CD4-positive, CD25-positive, alpha-beta regulatory T cell (primary cell): ENCODE measurements around the gene CANT1. TPM values are rescaled to one million over a fixed set of nuclear protein-coding genes. Genes with fewer than 3 reads are reported as not detected.

Source experiments
- ATAC-seq, 2 donors: fragments of 150-1000 bp; cut with Tn5 transposase; one replicate each; pipeline ENCODE4 v1.10.0; 2021; ENCODE audit warnings: low read depth in 2 of 2, moderate number of reproducible peaks in 2 of 2, moderate library complexity in 1 of 2
- DNase-seq, 3 donors: peaks; one replicate each; pipeline versions ENCODE4 v3.0.0 to v3.0.0-alpha.2; 2012 to 2022; ENCODE audit warnings: mixed read lengths in 1 of 3
- H3K27ac ChIP-seq: one replicate; pipeline ENCODE4 v1.7.0; 2013; ENCODE audit warnings: mild to moderate bottlenecking, low read length; ENCODE audit not compliant: insufficient read depth, poor library complexity, severe bottlenecking
- H3K27me3 ChIP-seq: one replicate; pipeline ENCODE4 v1.7.0; 2013; ENCODE audit warnings: low read length; ENCODE audit not compliant: control insufficient read depth, insufficient read depth
- H3K36me3 ChIP-seq: one replicate; pipeline ENCODE4 v1.7.0; 2013; ENCODE audit warnings: mild to moderate bottlenecking, low read length, moderate library complexity; ENCODE audit not compliant: control insufficient read depth, insufficient read depth
- H3K4me1 ChIP-seq: 2 replicates; pipeline ENCODE4 v1.7.0; 2013; ENCODE audit warnings: mild to moderate bottlenecking, low read length; ENCODE audit not compliant: insufficient read depth, control insufficient read depth, poor library complexity, severe bottlenecking
- H3K4me3 ChIP-seq: one replicate; pipeline ENCODE4 v1.7.0; 2013; ENCODE audit warnings: low read depth, mild to moderate bottlenecking, low read length, moderate library complexity
- H3K9me3 ChIP-seq, 2 experiments: 1 replicate in 1 of 2; 2 replicates in 1 of 2; pipeline ENCODE4 v1.7.0; 2013; ENCODE audit warnings: low read length in 2 of 2, mild to moderate bottlenecking in 1 of 2, moderate library complexity in 1 of 2; ENCODE audit not compliant: control insufficient read depth in 2 of 2
- H3K27ac Mint-ChIP-seq, 3 donors: one replicate each; pipeline ENCODE4 v1.8.0; 2020 to 2022; ENCODE audit warnings: mild to moderate bottlenecking in 3 of 3, mixed read lengths in 3 of 3, moderate library complexity in 2 of 3
- H3K27me3 Mint-ChIP-seq: one replicate; pipeline ENCODE4 v1.8.0; 2022; ENCODE audit warnings: mild to moderate bottlenecking, mixed read lengths
- H3K36me3 Mint-ChIP-seq: one replicate; pipeline ENCODE4 v1.8.0; 2020; ENCODE audit warnings: mixed read lengths
- H3K4me1 Mint-ChIP-seq, 4 donors: one replicate each; pipeline ENCODE4 v1.8.0; 2020 to 2022; ENCODE audit warnings: mixed read lengths in 4 of 4, mild to moderate bottlenecking in 1 of 4
- H3K4me3 Mint-ChIP-seq, 4 donors: one replicate each; pipeline ENCODE4 v1.8.0; 2020 to 2022; ENCODE audit warnings: mild to moderate bottlenecking in 4 of 4, mixed read lengths in 4 of 4, moderate library complexity in 3 of 4
- H3K9me3 Mint-ChIP-seq, 7 donors: one replicate each; pipeline ENCODE4 v1.8.0; 2020 to 2022; ENCODE audit warnings: mixed read lengths in 7 of 7, mild to moderate bottlenecking in 3 of 7, moderate library complexity in 2 of 7
- polyA plus RNA-seq, 4 donors: library from polyadenylated mRNA; unstranded; fragments of 300-500 nt; fragmentation: Illumina TruSeq; gene quantifications; one replicate each; pipeline ENCODE4 v1.2.3, GENCODE V29; 2021
- total RNA-seq: library from RNA; stranded (reverse); gene quantifications from one replicate; pipeline ENCODE4 v1.2.3, GENCODE V29; 2022

Gene CANT1
- total and polyA plus RNA-seq, 5 donors from 2014 or later, result 8.5 to 49.6 (median 9.9) TPM

GRCh38 chr17:78974635-78975591 is 34.7 kb downstream of the CANT1 start:
- peaks cover 5% of the 10 kb centered on the region for H3K36me3 Mint-ChIP-seq
- no peak overlapping the region for H3K4me3 Mint-ChIP-seq

DNA sequence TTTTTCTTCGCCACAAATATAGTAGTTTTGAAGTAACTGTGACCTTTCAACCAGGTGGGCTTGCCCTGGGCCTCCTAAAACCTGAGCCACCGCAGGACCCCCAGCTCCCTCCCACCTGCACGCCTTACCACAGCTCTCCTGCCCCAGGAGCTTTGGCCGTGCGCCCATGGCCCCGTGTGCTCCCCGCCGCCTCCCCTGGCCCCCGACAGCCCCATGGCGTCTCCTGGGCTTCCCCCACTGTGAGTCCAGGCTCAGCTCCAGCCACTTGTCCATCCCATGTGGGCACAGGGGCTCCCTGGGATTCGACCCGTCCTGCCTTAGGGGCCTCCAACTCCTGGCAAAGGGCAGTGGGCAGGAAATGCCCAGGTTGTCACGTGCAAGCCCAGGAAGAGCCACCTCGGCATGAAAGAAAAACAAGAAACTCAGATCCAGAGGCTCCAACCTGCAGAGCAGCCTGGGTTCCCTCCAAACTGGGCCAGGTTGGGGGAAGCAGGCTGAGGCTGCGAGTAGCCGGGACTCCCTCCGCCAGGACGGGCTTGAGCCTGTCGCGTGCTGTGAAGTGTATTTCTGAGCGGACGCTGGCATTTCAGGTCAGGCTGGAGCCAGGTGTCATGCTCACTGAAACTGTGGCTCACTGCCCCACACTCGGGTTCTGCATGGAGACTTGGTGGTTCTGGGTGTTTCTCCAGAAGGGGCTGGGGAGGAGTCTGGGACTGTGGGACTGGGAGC is 35.6 kb downstream of the CANT1 start:
- no peak overlapping the region for H3K27ac ChIP-seq
- H3K9me3 ChIP-seq, result no peaks in the 10 kb centered on the region
- H3K27ac Mint-ChIP-seq, result no peak overlapping the region

More at GRCh38 chr17:78974635-78975591, 34.7 kb downstream of the CANT1 start:
- DNase-seq (no peak), ATAC-seq (no peak)
- no peak overlapping the region for H3K27ac Mint-ChIP-seq
- Histone ChIP-seq H3K27me3 (no peaks in the 10 kb centered on the region), H3K36me3 (no peaks in the 10 kb centered on the region), H3K4me3 (no peak overlapping the region), H3K9me3 (no peaks in the 10 kb centered on the region), H3K4me1 (peaks cover 10% of the 10 kb centered on the region), H3K27ac (no peak overlapping the region)
- H3K27me3 Mint-ChIP-seq, result no peaks in the 10 kb centered on the region
- peaks cover 0 to 13% (median 7%) of the 10 kb centered on the region in 4 donors for H3K4me1 Mint-ChIP-seq
- H3K9me3 Mint-ChIP-seq, result no peaks in the 10 kb centered on the region

GRCh38 chr17:78973196-78973595 is 36.4 kb downstream of the CANT1 start:
- no peaks in the 10 kb centered on the region for H3K27me3 Mint-ChIP-seq
- H3K36me3 ChIP-seq, result no peaks in the 10 kb centered on the region
- H3K4me3 ChIP-seq, result no peak overlapping the region
- no peak overlapping the region for H3K27ac ChIP-seq
- H3K27ac Mint-ChIP-seq, result no peak overlapping the region
- H3K9me3 ChIP-seq, result no peaks in the 10 kb centered on the region
- H3K4me3 Mint-ChIP-seq, result no peak overlapping the region
- no peaks in the 10 kb centered on the region for H3K9me3 Mint-ChIP-seq
- peaks cover 5% of the 10 kb centered on the region for H3K36me3 Mint-ChIP-seq
- DNase-seq (no peak), ATAC-seq (no peak)
- peaks cover 7% of the 10 kb centered on the region for H3K4me1 ChIP-seq
- H3K27me3 ChIP-seq, result no peaks in the 10 kb centered on the region
- peaks cover 0 to 11% (median 7%) of the 10 kb centered on the region in 4 donors for H3K4me1 Mint-ChIP-seq

More for the DNA sequence above, 35.6 kb downstream of the CANT1 start:
- H3K27me3 ChIP-seq, result no peaks in the 10 kb centered on the region
- H3K4me3 Mint-ChIP-seq, result no peak overlapping the region
- ATAC-seq, result no peak
- H3K36me3 ChIP-seq, result no peaks in the 10 kb centered on the region
- peaks cover 5% of the 10 kb centered on the region for H3K36me3 Mint-ChIP-seq
- H3K27me3 Mint-ChIP-seq, result no peaks in the 10 kb centered on the region
- DNase-seq, result no peak
- H3K4me1 ChIP-seq, result peaks cover 7% of the 10 kb centered on the region
- peaks cover 0 to 11% (median 7%) of the 10 kb centered on the region in 4 donors for H3K4me1 Mint-ChIP-seq
- no peak overlapping the region for H3K4me3 ChIP-seq
- H3K9me3 Mint-ChIP-seq, result no peaks in the 10 kb centered on the region

DNA sequence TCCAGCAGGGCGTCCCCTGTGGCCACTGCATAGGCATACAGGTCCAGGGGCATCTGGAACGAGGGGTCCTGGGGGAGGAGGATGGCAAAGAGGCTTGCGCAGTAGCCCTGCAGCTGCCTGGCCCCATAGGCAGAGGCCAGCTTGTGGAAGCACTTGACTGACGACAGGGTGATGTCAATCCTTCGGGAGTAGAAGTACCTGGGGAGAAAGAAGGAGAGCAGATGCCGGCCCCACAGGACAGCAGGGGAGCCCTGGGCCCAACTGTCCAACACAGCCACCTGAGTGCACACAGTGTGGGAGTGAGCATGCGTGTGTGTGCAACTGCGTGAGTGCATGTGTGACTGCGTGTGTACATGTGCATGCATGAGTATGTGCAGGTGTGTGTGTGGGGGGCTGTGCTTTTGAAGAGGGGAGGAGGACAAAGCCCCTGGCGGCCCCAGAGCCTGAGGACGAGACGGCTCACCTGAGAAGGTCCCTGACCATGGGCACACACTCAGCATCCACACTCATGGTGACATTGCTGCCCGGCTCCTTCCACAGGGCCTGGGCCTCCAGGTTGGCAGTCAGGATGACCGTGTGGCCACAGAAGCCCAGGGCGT is 37.0 kb downstream of the CANT1 start:
- Histone ChIP-seq H3K36me3 (no peaks in the 10 kb centered on the region), H3K4me3 (no peak overlapping the region), H3K9me3 (no peaks in the 10 kb centered on the region), H3K27me3 (no peaks in the 10 kb centered on the region), H3K4me1 (peaks cover 7% of the 10 kb centered on the region), H3K27ac (no peak overlapping the region)
- DNase-seq, result no peak
- H3K4me3 Mint-ChIP-seq, result no peak overlapping the region
- peaks cover 5% of the 10 kb centered on the region for H3K36me3 Mint-ChIP-seq
- H3K27ac Mint-ChIP-seq, result peak overlapping the region in 1 of 3 donors; percentile 52
- H3K27me3 Mint-ChIP-seq, result no peaks in the 10 kb centered on the region
- ATAC-seq, result no peak
- H3K4me1 Mint-ChIP-seq, result peaks cover 0 to 10% (median 7%) of the 10 kb centered on the region in 4 donors
- H3K9me3 Mint-ChIP-seq, result no peaks in the 10 kb centered on the region

GRCh38 chr17:78971756-78972506 is 37.6 kb downstream of the CANT1 start:
- no peaks in the 10 kb centered on the region for H3K36me3 ChIP-seq
- no peaks in the 10 kb centered on the region for H3K9me3 Mint-ChIP-seq
- DNase-seq (no peak), ATAC-seq (no peak)
- H3K4me1 Mint-ChIP-seq, result peaks cover 0 to 10% (median 5%) of the 10 kb centered on the region in 4 donors
- no peaks in the 10 kb centered on the region for H3K9me3 ChIP-seq
- no peaks in the 10 kb centered on the region for H3K27me3 ChIP-seq
- H3K4me3 ChIP-seq, result no peak overlapping the region
- no peaks in the 10 kb centered on the region for H3K27me3 Mint-ChIP-seq
- H3K36me3 Mint-ChIP-seq, result peaks cover 5% of the 10 kb centered on the region
- H3K4me1 ChIP-seq, result peaks cover 7% of the 10 kb centered on the region
- H3K4me3 Mint-ChIP-seq, result no peak overlapping the region
- peak overlapping the region in 1 of 3 donors; percentile 50 for H3K27ac Mint-ChIP-seq
- no peak overlapping the region for H3K27ac ChIP-seq

DNA sequence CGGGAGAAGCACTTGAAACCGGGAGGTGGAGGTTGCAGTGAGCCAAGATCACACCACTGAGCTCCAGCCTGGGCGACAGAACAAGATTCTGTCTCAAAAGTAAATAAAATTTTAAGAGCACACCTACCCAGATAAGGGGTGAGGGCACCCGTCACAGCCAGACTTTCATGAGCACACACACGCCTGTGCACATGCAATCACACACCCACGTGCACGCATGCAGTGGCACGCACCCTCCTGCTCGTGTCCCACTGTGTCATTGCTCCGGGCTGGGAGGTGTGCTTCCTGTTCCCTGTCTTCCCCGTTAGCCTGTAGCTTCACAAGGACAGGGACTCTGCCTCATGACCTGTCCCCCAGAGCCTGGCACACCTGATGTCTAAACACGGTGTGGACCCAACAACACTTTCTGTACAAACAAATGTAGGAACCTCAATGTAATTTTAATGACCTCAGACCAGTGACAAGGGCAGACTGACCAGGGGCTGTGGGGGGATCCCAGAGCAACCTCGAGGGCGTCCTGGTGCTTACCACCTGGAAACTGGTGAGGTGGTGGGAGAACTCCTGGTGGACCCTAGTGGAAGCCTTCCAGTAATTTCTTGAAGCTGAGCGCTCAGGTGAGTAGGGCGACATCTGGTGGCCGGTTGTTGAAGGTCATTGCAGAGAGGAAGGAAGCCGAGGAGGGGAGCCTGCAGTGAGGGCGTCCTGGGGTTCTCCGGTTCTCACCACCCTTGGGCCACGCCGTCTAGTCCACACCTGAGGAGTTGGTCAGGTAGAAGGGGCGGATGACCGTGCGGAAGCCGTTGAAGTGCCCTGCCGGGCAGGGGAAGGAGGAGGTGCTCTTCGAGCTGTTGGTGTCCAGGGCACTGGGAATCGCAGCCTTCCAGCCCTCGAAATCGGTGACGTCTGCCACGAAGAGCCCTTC is 38.5 kb downstream of the CANT1 start:
- no peak overlapping the region for H3K4me3 Mint-ChIP-seq
- Histone ChIP-seq H3K9me3 (no peaks in the 10 kb centered on the region), H3K27me3 (no peaks in the 10 kb centered on the region), H3K36me3 (no peaks in the 10 kb centered on the region), H3K4me1 (peaks cover 7% of the 10 kb centered on the region), H3K4me3 (no peak overlapping the region), H3K27ac (no peak overlapping the region)
- H3K4me1 Mint-ChIP-seq, result peaks cover 0 to 10% (median 5%) of the 10 kb centered on the region in 4 donors
- no peaks in the 10 kb centered on the region for H3K27me3 Mint-ChIP-seq
- ATAC-seq (peak; percentile 59 to 71), DNase-seq (peak; percentile 62 to 77 (median 69))
- H3K27ac Mint-ChIP-seq, result peak overlapping the region; percentile 43 to 53 (median 50)
- no peaks in the 10 kb centered on the region for H3K9me3 Mint-ChIP-seq
- peaks cover 5% of the 10 kb centered on the region for H3K36me3 Mint-ChIP-seq
